Endothelial cell of umbilical vein (primary cell): ENCODE measurements around the gene AHRR. TPM values are rescaled to one million over a fixed set of nuclear protein-coding genes. Genes with fewer than 3 reads are reported as not detected.

Experiments used
- BruUV-seq: library from RNA; stranded (reverse); fragments of 400-500 nt; replicated peaks from 2 replicates; lab custom pipeline; 2021; lab: Mats Ljungman, UMichigan
- CTCF ChIA-PET: fragments of 300-600, 350-600 bp; sonication (Branson Sonifier 250); formaldehyde crosslinking; loops from one replicate; lab custom pipeline; 2021; ENCODE audit warnings: antibody characterized with exemption, inconsistent platforms; lab: Charles Lee
- POLR2A ChIA-PET: fragments of 300-600, 350-600 bp; sonication (Branson Sonifier 250); formaldehyde crosslinking; loops from one replicate; lab custom pipeline; 2021; ENCODE audit warnings: antibody characterized with exemption, inconsistent platforms; lab: Charles Lee
- DNase-seq: peaks from one replicate; pipeline ENCODE4 v3.0.0-alpha.2; 2011; ENCODE audit warnings: low read depth, low spot score
- FAIRE-seq: peaks from 2 replicates; lab custom pipeline; 2011; peaks lifted over from hg19 to GRCh38; lab: Jason Lieb, UNC
- H2AFZ ChIP-seq: 2 replicates; pipeline ENCODE4 v1.6.0; 2012; ENCODE audit warnings: low read depth, low read length, control low read depth, inconsistent platforms
- H3K27ac ChIP-seq: 2 replicates; pipeline ENCODE4 v1.5.1; 2011; ENCODE audit warnings: low read depth, mild to moderate bottlenecking, control low read depth, low read length, moderate library complexity; ENCODE audit not compliant: insufficient read depth
- H3K27me3 ChIP-seq, 2 experiments: 2 replicates each; pipeline versions ENCODE4 v1.6.0 to v1.6.1; 2011; ENCODE audit warnings: low read length in 2 of 2, mixed read lengths in 1 of 2; ENCODE audit not compliant: control insufficient read depth in 2 of 2, insufficient read depth in 2 of 2
- H3K36me3 ChIP-seq, 2 experiments: 2 replicates in 1 of 2; 3 replicates in 1 of 2; pipeline ENCODE4 v1.5.1; 2011; ENCODE audit warnings: low read length in 2 of 2, mild to moderate bottlenecking in 1 of 2, moderate library complexity in 1 of 2; ENCODE audit not compliant: control insufficient read depth in 2 of 2, insufficient read depth in 2 of 2; ENCODE audit errors: extremely low read depth in 1 of 2
- H3K4me1 ChIP-seq: 3 replicates; pipeline ENCODE4 v1.5.1; 2011; ENCODE audit warnings: mild to moderate bottlenecking, low read length; ENCODE audit not compliant: control insufficient read depth, insufficient read depth; ENCODE audit errors: extremely low read depth
- H3K4me2 ChIP-seq: 2 replicates; pipeline ENCODE4 v1.6.1; 2011; ENCODE audit warnings: low read length, control low read depth, mixed read lengths; ENCODE audit not compliant: insufficient read depth
- H3K4me3 ChIP-seq, 3 experiments: fragments of 200-600 bp in 1 of 3; sonication (generic), shearing (Covaris generic) in 1 of 3; replicated peaks in 1 of 3; 2 replicates each; pipeline ENCODE4 v1.5.1; 2011 to 2016; ENCODE audit warnings: control low read depth in 3 of 3, low read length in 3 of 3, mild to moderate bottlenecking in 2 of 3, inconsistent platforms in 1 of 3, low read depth in 1 of 3, moderate library complexity in 1 of 3; ENCODE audit not compliant: insufficient read depth in 1 of 3
- H3K79me2 ChIP-seq: 2 replicates; pipeline ENCODE4 v1.6.0; 2012; ENCODE audit warnings: low read length, inconsistent platforms; ENCODE audit not compliant: control insufficient read depth, insufficient read depth
- H3K9ac ChIP-seq: replicated peaks from 2 replicates; pipeline ENCODE3; 2011; ENCODE audit warnings: low read length, control low read depth; ENCODE audit not compliant: insufficient read depth; ENCODE audit errors: extremely low read depth
- H3K9me1 ChIP-seq: replicated peaks from 3 replicates; pipeline ENCODE4 v1.6.0; 2011; ENCODE audit warnings: mild to moderate bottlenecking, low read length; ENCODE audit not compliant: control insufficient read depth, insufficient read depth; ENCODE audit errors: extremely low read depth
- H3K9me3 ChIP-seq: replicated peaks from 2 replicates; pipeline ENCODE4 v1.5.1; 2012; ENCODE audit warnings: low read length, inconsistent platforms; ENCODE audit not compliant: control insufficient read depth, insufficient read depth
- H4K20me1 ChIP-seq: replicated peaks from 2 replicates; pipeline ENCODE3; 2011; ENCODE audit warnings: mild to moderate bottlenecking, low read length; ENCODE audit not compliant: control insufficient read depth, insufficient read depth; ENCODE audit errors: extremely low read depth
- CTCF ChIP-seq, 2 donors: IDR thresholded peaks; 1 replicate in 1 of 2; 2 replicates in 1 of 2; pipeline ENCODE4 v1.5.1; 2011; ENCODE audit warnings: low read length in 2 of 2, mild to moderate bottlenecking in 2 of 2, moderate library complexity in 2 of 2, control low read depth in 1 of 2, inconsistent platforms in 1 of 2, low read depth in 1 of 2; ENCODE audit not compliant: insufficient read depth in 1 of 2; ENCODE audit errors: extremely low read depth in 1 of 2
- EZH2 ChIP-seq: IDR thresholded peaks from 2 replicates; pipeline ENCODE4 v1.6.1; 2012; ENCODE audit warnings: borderline replicate concordance, low read depth, mild to moderate bottlenecking, moderate library complexity, low read length, inconsistent platforms; ENCODE audit not compliant: severe bottlenecking
- FOS ChIP-seq: IDR thresholded peaks from 2 replicates; pipeline ENCODE4 v1.6.1; 2011; ENCODE audit warnings: mild to moderate bottlenecking, low read length, moderate library complexity, borderline replicate concordance; ENCODE audit not compliant: insufficient read depth
- GATA2 ChIP-seq: IDR thresholded peaks from 2 replicates; pipeline ENCODE4 v1.7.0; 2011; ENCODE audit warnings: low read depth, mild to moderate bottlenecking, moderate library complexity, mixed read lengths, low read length; ENCODE audit not compliant: insufficient read length, insufficient read depth
- JUN ChIP-seq: IDR thresholded peaks from 2 replicates; pipeline ENCODE4 v1.6.1; 2011; ENCODE audit warnings: borderline replicate concordance, low read depth; ENCODE audit not compliant: insufficient read length, insufficient read depth
- MAX ChIP-seq: IDR thresholded peaks from 2 replicates; pipeline ENCODE4 v1.6.1; 2011; ENCODE audit not compliant: insufficient read depth, insufficient read length
- MYC ChIP-seq: IDR thresholded peaks from one replicate; pipeline ENCODE4 v1.6.1; 2011; ENCODE audit warnings: mild to moderate bottlenecking, low read depth, low read length
- POLR2A ChIP-seq: IDR thresholded peaks from 2 replicates; pipeline ENCODE4 v1.6.1; 2012; ENCODE audit warnings: low read depth, mild to moderate bottlenecking, control low read depth, low read length
- POLR2AphosphoS5 ChIP-seq: IDR thresholded peaks from 2 replicates; pipeline ENCODE4 v1.6.1; 2012; ENCODE audit warnings: low read depth, mild to moderate bottlenecking, control low read depth, low read length, moderate library complexity; ENCODE audit not compliant: insufficient read depth
- dilution Hi-C: fragments of 300-500 bp; cut with MboI; formaldehyde crosslinking; loops from one replicate; pipeline ENCODE4 v1.15.0; 2019; ENCODE audit warnings: low sequenced_read_pairs; ENCODE audit not compliant: extremely low pct_ligation_motif_present
- intact Hi-C: fragments of 100-400 bp; cut with micrococcal nuclease; formaldehyde crosslinking; loops from one replicate; pipeline ENCODE4 v1.10.0; 2022
- polyA plus RNA-seq, 4 experiments: library from polyadenylated mRNA; depleted of rRNA in 3 of 4; stranded (reverse) in 3 of 4; unstranded in 1 of 4; fragments of >200 nt; gene quantifications; 2 replicates each; pipeline versions ENCODE4 v1.2.1 to v1.2.3, GENCODE V29; 2011 to 2012; ENCODE audit warnings: missing spikeins in 1 of 4
- total RNA-seq: library from RNA; stranded (reverse); gene quantifications from 2 replicates; pipeline ENCODE4 v1.2.3, GENCODE V29; 2021

The AHRR gene
- total and polyA plus RNA-seq, 2 donors (not counting 3 experiments of a cell fraction or from before 2014, with no cell fraction given), result 3.1 to 7.3 TPM

- TF ChIP-seq EZH2 (no peak), FOS (no peak), MYC (no peak), JUN (no peak), GATA2 (no peak), POLR2AphosphoS5 (no peak), MAX (no peak), POLR2A (no peak), CTCF (IDR thresholded peaks at IDR 0.05; ENCODE audit: extremely low read depth in 1 of 2, insufficient read depth in 1 of 2, low read depth in 1 of 2, low read length in 2 of 2) (no peak)
- H3K36me3 ChIP-seq, result no peaks in the 10 kb centered on the region
- ChIA-PET POLR2A (no interaction called here), CTCF (interaction anchor here (0.9 to 1.2 kb wide), 2 partner anchors 9 to 85 kb away, joined by 4 read pairs; no protein-coding TSS in a partner anchor)
- no peak for FAIRE-seq
- dilution Hi-C loops (no loop called here), intact Hi-C loops (no loop called here)
- H3K27me3 ChIP-seq, result no peaks in the 10 kb centered on the region
- BruUV-seq, result no TSS peak
- H3K27ac ChIP-seq, result no peak overlapping the region
- no peak overlapping the region for H3K4me2 ChIP-seq
- no peak for DNase-seq
- no peak overlapping the region for H3K9ac ChIP-seq
- H2AFZ ChIP-seq, result no peak overlapping the region
- no peaks in the 10 kb centered on the region for H3K79me2 ChIP-seq
- peaks cover 2% of the 10 kb centered on the region for H3K4me1 ChIP-seq
- no peaks in the 10 kb centered on the region for H4K20me1 ChIP-seq
- H3K9me1 ChIP-seq, result no peaks in the 10 kb centered on the region
- no peaks in the 10 kb centered on the region for H3K9me3 ChIP-seq
- no peak overlapping the region for H3K4me3 ChIP-seq
Measured at GRCh38 chr5:346229-346935, 24.9 kb downstream of the AHRR start.
